Activated CD4-positive, alpha-beta memory T cell treated with anti-CD3 and anti-CD28 coated beads for 36 hours (primary cell): ENCODE data around the gene NUP205. TPM values are rescaled to one million over a fixed set of nuclear protein-coding genes. Genes with fewer than 3 reads are reported as not detected.

Experiments used
- CTCF ChIA-PET: fragments of 350-600 bp; sonication (Branson Sonifier 250); formaldehyde crosslinking; loops from one replicate; lab custom pipeline; 2021; ENCODE audit warnings: antibody characterized with exemption, inconsistent platforms; lab: Charles Lee
- POLR2A ChIA-PET: fragments of 350-600 bp; sonication (Branson Sonifier 250); formaldehyde crosslinking; loops from one replicate; lab custom pipeline; 2021; ENCODE audit warnings: antibody characterized with exemption; lab: Charles Lee
- DNase-seq: peaks from one replicate; pipeline ENCODE4 v3.0.0-alpha.2; 2020
- H3K27ac Mint-ChIP-seq: one replicate; pipeline ENCODE4 v1.8.0; 2021; ENCODE audit warnings: mixed read lengths
- H3K27me3 Mint-ChIP-seq: one replicate; pipeline ENCODE4 v1.8.0; 2021; ENCODE audit warnings: mixed read lengths
- H3K36me3 Mint-ChIP-seq: one replicate; pipeline ENCODE4 v1.8.0; 2021; ENCODE audit warnings: mixed read lengths
- H3K4me1 Mint-ChIP-seq: one replicate; pipeline ENCODE4 v1.8.0; 2021; ENCODE audit warnings: low read depth, mixed read lengths
- H3K4me3 Mint-ChIP-seq: one replicate; pipeline ENCODE4 v1.8.0; 2021; ENCODE audit warnings: mild to moderate bottlenecking, mixed read lengths
- H3K9me3 Mint-ChIP-seq: one replicate; pipeline ENCODE4 v1.8.0; 2021; ENCODE audit warnings: mixed read lengths
- intact Hi-C: fragments of 100-400 bp; cut with micrococcal nuclease; formaldehyde crosslinking; loops from one replicate; pipeline ENCODE4 v1.15.1; 2023
- total RNA-seq, 2 experiments: library from RNA; stranded (reverse); gene quantifications; one replicate each; pipeline ENCODE4 v1.2.3, GENCODE V29; 2021

The NUP205 gene
- total RNA-seq, 2 experiments from 2014 or later = 126 to 132 TPM

DNA sequence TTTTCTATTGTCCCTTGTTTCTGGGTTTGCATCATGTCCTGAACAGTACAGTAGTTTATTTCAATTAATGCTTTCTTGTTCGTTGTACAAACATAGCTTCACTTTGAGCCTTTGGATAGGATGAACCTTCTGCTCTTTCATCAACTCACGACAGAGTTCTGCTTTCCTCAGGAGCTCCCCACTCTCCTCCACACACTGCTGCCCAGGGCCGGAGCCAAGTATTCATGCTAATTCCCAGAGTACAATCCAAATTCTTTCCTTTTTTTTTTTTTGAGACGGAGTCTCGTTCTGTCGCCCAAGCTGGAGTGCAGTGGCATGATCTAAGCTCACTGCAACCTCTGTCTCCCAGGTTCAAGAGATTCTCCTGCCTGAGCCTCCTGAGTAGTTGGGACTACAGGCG lies 7.5 kb upstream of the NUP205 start:
- peaks cover 4% of the 10 kb centered on the region for H3K27me3 Mint-ChIP-seq
- no peak for DNase-seq
- H3K4me1 Mint-ChIP-seq = no peaks in the 10 kb centered on the region
- no peaks in the 10 kb centered on the region for H3K36me3 Mint-ChIP-seq
- intact Hi-C loops = no loop called here
- no peak overlapping the region for H3K27ac Mint-ChIP-seq
- ChIA-PET POLR2A (no interaction called here), CTCF (no interaction called here)
- H3K4me3 Mint-ChIP-seq = no peak overlapping the region
- H3K9me3 Mint-ChIP-seq = no peaks in the 10 kb centered on the region

DNA sequence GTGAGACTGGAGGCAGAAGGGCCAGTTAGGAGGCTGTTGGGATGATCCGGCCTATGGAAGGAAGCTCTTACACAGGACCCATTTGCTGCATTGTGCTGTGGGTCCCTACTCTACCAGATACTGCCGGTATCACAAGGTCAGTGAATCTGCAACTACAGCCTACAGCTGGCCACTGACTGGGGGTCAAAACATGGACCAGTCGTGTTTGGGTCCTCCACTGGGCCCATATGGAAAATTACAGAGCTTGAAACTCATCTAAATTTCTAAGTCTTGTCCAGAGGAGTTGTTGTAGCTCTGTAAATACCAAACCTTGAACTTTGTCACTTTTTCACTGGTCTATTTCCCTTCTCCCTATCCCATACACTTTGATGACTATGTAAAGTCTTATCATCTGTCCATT lies 5.6 kb upstream of the NUP205 start:
- Mint-ChIP-seq H3K4me3 (no peak overlapping the region), H3K4me1 (no peaks in the 10 kb centered on the region), H3K9me3 (no peaks in the 10 kb centered on the region), H3K27me3 (peaks cover 4% of the 10 kb centered on the region), H3K36me3 (no peaks in the 10 kb centered on the region), H3K27ac (no peak overlapping the region)
- POLR2A ChIA-PET = no interaction called here
- intact Hi-C loops = no loop called here
- CTCF ChIA-PET = interaction anchor here (1.1 kb wide), 1 partner anchor 270 kb away, joined by 3 read pairs; no protein-coding TSS in a partner anchor
- DNase-seq = no peak

DNA sequence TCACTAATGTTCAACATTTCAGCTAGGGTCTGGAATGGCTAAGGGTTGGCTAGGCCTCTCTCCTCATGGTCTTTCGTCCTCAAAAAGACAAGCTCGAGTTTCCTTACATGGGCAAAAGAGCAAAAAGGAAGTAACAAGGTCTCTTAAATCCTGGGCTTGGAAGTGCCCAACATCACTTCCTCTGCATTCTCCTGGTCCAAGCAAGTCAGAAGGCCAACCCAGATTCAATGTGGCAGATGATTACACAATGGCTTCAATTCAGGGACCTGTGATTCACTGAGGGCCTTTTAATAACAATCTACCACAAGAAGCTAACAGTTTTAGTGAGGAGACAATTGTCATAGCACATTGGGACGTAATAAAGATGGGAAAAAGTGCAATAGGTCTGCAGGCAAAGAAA lies 4.4 kb upstream of the NUP205 start:
- ChIA-PET CTCF (no interaction called here), POLR2A (no interaction called here)
- no peak for DNase-seq
- intact Hi-C loops = no loop called here
- Mint-ChIP-seq H3K27ac (no peak overlapping the region), H3K36me3 (no peaks in the 10 kb centered on the region), H3K4me1 (no peaks in the 10 kb centered on the region), H3K9me3 (no peaks in the 10 kb centered on the region), H3K4me3 (no peak overlapping the region), H3K27me3 (no peaks in the 10 kb centered on the region)

DNA sequence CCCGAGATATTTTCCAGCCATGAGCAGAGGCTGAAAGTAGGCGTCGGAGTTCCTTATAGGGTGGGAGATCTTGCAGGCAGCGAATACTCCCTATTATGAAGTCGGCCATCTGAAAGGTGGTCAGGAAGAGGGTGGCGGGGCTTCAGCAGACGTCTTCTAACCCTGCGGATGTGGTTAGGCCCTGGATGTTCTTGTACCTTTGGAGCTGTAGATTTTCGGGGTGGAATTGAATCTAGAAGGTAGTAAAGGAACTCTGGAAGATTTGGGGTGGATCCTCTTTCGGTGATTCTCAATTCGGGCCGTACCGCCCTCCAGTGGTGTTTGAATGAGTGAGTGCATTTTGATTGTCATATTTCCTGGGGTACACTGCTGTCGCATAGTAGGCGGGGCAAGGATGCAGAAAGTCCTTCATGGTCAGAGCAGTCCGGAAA lies 635 bp downstream of the NUP205 start:
- Mint-ChIP-seq H3K4me1 (peaks cover 16% of the 10 kb centered on the region), H3K27ac (no peak overlapping the region), H3K9me3 (no peaks in the 10 kb centered on the region), H3K36me3 (no peaks in the 10 kb centered on the region), H3K27me3 (no peaks in the 10 kb centered on the region), H3K4me3 (no peak overlapping the region)
- intact Hi-C loops = loop anchor here (1.0 to 5.0 kb wide), 3 partner anchors 144 to 411 kb away; partner anchors contain the start of gene TMEM140
- ChIA-PET POLR2A (interaction anchor here (0.6 to 1.0 kb wide), 2 partner anchors 49 to 50 kb away, joined by 3 read pairs; partner anchors contain the start of gene CNOT4), CTCF (interaction anchor here (0.6 to 2.1 kb wide), 11 partner anchors 11 to 390 kb away, joined by 3 to 8 read pairs (median 3); partner anchors contain the start of gene CNOT4)
- peak; percentile 79 for DNase-seq

DNA sequence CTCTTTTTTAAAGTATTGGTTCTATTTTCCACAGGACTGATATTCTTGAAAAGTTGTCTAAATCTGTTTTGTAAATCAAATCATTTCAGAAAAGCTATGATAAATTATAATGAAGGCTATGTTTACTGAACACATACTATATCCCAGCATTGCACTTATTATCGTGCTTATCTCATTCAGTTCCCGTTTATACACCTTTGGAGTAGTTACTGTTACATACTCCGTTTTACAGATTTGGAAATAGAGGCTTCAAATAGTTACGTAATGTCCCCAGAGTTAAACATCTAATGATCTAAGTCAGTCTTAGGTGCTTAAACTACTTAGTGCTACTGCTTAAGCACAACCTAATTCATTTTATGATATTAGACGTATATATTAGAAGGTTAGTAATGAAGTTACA lies 1.2 kb downstream of the NUP205 start:
- no peak overlapping the region for H3K4me3 Mint-ChIP-seq
- intact Hi-C loops = loop anchor here (1.0 to 5.0 kb wide), 3 partner anchors 144 to 412 kb away; partner anchors contain the start of gene TMEM140
- CTCF ChIA-PET = interaction anchor here (1.0 to 2.1 kb wide), 8 partner anchors 11 to 285 kb away, joined by 3 to 8 read pairs (median 6); no protein-coding TSS in a partner anchor

DNA sequence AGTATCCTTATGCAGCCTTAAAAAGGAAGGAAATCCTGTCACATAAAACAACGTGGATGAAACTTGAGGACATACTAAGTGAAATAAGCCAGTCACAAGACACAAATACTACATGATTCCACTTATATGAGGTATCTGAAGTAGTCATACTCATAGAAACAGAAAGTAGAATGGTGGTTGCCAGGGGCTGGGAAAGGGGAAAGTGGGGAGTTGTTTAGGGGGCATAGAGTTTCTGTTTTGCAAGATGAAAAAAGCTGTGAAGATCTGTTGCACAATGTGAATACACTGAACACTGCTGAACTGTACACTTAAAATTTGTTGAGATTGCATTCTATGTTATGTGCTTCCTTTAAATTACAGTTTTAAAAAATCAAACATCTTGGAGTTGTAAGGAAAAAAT lies 2.9 kb downstream of the NUP205 start:
- H3K27ac Mint-ChIP-seq = peak overlapping the region; percentile 9
- peaks cover 25% of the 10 kb centered on the region for H3K4me1 Mint-ChIP-seq
- H3K9me3 Mint-ChIP-seq = no peaks in the 10 kb centered on the region
- H3K4me3 Mint-ChIP-seq = no peak overlapping the region
- ChIA-PET CTCF (interaction anchor here (1.0 kb wide), 1 partner anchor 286 kb away, joined by 4 read pairs; no protein-coding TSS in a partner anchor), POLR2A (no interaction called here)
- no peaks in the 10 kb centered on the region for H3K27me3 Mint-ChIP-seq
- no peak for DNase-seq
- intact Hi-C loops = no loop called here
- H3K36me3 Mint-ChIP-seq = no peaks in the 10 kb centered on the region

More for the DNA sequence above, 1.2 kb downstream of the NUP205 start:
- no peak for DNase-seq
- peaks cover 18% of the 10 kb centered on the region for H3K4me1 Mint-ChIP-seq
- no peaks in the 10 kb centered on the region for H3K9me3 Mint-ChIP-seq
- no peaks in the 10 kb centered on the region for H3K27me3 Mint-ChIP-seq
- no peaks in the 10 kb centered on the region for H3K36me3 Mint-ChIP-seq
- POLR2A ChIA-PET = interaction anchor here (0.6 to 1.0 kb wide), 2 partner anchors 49 to 51 kb away, joined by 3 read pairs; partner anchors contain the start of gene CNOT4
- no peak overlapping the region for H3K27ac Mint-ChIP-seq

DNA sequence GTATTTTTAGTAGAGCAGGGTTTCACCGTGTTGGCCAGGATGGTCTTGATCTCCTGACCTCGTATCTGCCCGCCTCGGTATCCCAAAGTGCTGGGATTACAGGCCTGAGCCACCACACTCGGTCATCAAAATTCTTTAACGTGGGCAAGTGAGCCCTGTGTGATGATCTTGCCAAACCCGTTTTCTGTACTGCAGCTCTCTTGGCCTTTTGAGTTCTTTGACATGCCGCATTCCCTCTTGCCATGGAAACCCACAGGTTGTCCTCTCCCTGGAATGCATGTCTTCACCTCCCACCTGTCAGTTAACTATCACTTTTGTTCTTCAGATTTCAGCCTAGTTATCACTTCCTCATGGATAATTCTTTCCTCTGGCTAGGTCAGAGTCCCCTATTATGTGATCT lies 5.0 kb downstream of the NUP205 start:
- ChIA-PET POLR2A (no interaction called here), CTCF (no interaction called here)
- Mint-ChIP-seq H3K27me3 (no peaks in the 10 kb centered on the region), H3K4me1 (peaks cover 26% of the 10 kb centered on the region), H3K4me3 (no peak overlapping the region), H3K9me3 (no peaks in the 10 kb centered on the region), H3K27ac (no peak overlapping the region), H3K36me3 (peaks cover 6% of the 10 kb centered on the region)
- DNase-seq = no peak
- intact Hi-C loops = no loop called here

DNA sequence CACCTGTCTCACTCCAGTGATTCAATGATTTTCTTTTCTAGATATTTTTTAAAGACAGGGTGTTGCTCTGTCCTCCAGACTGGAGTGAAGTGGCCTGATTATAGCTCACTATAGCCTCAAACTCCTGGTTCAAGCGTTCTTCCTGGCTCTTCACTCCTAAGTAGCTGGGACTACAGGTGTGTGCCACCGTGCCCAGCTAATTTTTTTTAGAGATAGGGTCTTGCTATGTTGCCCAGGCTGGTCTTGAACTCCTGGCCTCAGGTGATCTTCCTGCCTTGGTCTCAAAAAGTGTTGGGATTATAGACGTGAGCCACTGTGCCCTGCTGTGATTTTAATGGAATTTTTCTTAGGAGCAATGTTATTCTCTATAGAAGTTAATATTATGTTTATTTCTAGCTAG lies 14.1 kb downstream of the NUP205 start:
- peaks cover 14% of the 10 kb centered on the region for H3K4me1 Mint-ChIP-seq
- intact Hi-C loops = no loop called here
- H3K4me3 Mint-ChIP-seq = no peak overlapping the region
- no peaks in the 10 kb centered on the region for H3K27me3 Mint-ChIP-seq
- ChIA-PET CTCF (interaction anchor here (0.6 to 1.7 kb wide), 3 partner anchors 291 to 297 kb away, joined by 3 to 7 read pairs (median 5); no protein-coding TSS in a partner anchor), POLR2A (no interaction called here)
- H3K36me3 Mint-ChIP-seq = peaks cover 36% of the 10 kb centered on the region
- H3K9me3 Mint-ChIP-seq = no peaks in the 10 kb centered on the region
- DNase-seq = no peak
- H3K27ac Mint-ChIP-seq = no peak overlapping the region

DNA sequence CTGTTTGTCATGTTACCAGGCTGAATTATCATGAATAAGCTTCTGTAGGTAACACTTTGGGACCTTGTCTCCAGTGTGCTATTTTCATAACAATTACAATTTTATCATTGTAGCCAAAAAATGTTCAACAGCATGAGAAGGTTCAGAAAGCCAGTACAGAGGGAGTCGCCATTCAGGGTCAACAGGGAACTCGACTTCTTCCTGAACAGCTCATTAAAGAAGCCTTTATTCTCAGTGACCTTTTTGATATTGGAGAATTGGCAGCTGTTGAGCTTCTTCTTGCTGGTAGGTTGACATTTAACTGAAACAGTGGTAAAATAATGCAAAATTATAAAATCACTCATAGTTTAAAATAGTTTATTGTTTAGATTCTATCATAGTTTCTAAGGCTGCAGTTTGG lies 15.8 kb downstream of the NUP205 start:
- Mint-ChIP-seq H3K27me3 (no peaks in the 10 kb centered on the region), H3K27ac (no peak overlapping the region), H3K4me3 (no peak overlapping the region), H3K9me3 (no peaks in the 10 kb centered on the region), H3K36me3 (peaks cover 46% of the 10 kb centered on the region), H3K4me1 (peaks cover 13% of the 10 kb centered on the region)
- intact Hi-C loops = no loop called here
- no peak for DNase-seq
- ChIA-PET CTCF (interaction anchor here (1.0 to 1.6 kb wide), 2 partner anchors 163 to 293 kb away, joined by 3 to 5 read pairs; no protein-coding TSS in a partner anchor), POLR2A (no interaction called here)

DNA sequence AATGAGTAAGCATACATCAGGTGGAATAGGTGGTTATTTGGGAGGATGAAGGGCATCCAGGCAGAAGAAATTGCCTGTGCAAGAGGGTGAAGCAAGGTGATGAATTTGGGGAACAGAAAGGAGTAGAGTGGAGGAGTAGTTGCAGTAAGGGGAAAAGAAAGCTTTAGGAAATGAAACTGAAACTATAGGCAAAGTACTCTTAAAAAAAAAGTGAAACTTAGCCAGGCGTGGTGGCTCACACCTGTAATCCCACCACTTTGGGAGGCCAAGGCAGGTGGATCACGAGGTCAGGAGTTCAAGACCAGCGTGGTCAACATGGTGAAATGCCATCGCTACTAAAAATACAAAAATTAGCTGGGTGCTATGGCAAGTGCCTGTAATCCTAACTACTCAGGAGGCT lies 17.6 kb downstream of the NUP205 start:
- peaks cover 54% of the 10 kb centered on the region for H3K36me3 Mint-ChIP-seq
- peak overlapping the region; percentile 61 for H3K27ac Mint-ChIP-seq
- no peak for DNase-seq
- H3K27me3 Mint-ChIP-seq = no peaks in the 10 kb centered on the region
- H3K4me1 Mint-ChIP-seq = peaks cover 9% of the 10 kb centered on the region
- ChIA-PET CTCF (interaction anchor here (1.4 to 3.4 kb wide), 2 partner anchors 70 to 301 kb away, joined by 3 to 13 read pairs; no protein-coding TSS in a partner anchor), POLR2A (no interaction called here)
- intact Hi-C loops = no loop called here
- no peak overlapping the region for H3K4me3 Mint-ChIP-seq
- H3K9me3 Mint-ChIP-seq = no peaks in the 10 kb centered on the region

DNA sequence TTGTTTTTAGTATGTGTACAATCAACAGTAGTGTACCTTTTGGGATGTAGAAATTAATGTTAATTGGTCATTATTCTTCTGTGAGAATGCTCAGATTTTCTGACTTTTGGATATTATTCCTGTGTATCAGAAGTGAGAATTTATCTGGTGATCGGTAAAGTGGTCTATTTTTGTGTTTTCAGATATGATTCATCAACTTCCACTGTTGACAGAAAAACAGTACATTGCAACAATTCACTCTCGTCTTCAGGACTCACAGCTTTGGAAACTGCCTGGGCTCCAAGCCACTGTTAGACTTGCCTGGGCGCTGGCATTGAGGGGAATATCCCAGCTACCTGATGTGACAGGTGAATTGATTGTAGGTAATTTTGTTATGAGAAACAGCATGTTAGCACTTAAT lies 20.9 kb downstream of the NUP205 start:
- Mint-ChIP-seq H3K27ac (no peak overlapping the region), H3K27me3 (no peaks in the 10 kb centered on the region), H3K9me3 (no peaks in the 10 kb centered on the region), H3K36me3 (peaks cover 55% of the 10 kb centered on the region), H3K4me3 (no peak overlapping the region), H3K4me1 (peaks cover 9% of the 10 kb centered on the region)
- CTCF ChIA-PET = interaction anchor here (1.7 to 3.4 kb wide), 2 partner anchors 67 to 304 kb away, joined by 4 to 13 read pairs; no protein-coding TSS in a partner anchor
- intact Hi-C loops = no loop called here
- POLR2A ChIA-PET = no interaction called here
- DNase-seq = no peak

DNA sequence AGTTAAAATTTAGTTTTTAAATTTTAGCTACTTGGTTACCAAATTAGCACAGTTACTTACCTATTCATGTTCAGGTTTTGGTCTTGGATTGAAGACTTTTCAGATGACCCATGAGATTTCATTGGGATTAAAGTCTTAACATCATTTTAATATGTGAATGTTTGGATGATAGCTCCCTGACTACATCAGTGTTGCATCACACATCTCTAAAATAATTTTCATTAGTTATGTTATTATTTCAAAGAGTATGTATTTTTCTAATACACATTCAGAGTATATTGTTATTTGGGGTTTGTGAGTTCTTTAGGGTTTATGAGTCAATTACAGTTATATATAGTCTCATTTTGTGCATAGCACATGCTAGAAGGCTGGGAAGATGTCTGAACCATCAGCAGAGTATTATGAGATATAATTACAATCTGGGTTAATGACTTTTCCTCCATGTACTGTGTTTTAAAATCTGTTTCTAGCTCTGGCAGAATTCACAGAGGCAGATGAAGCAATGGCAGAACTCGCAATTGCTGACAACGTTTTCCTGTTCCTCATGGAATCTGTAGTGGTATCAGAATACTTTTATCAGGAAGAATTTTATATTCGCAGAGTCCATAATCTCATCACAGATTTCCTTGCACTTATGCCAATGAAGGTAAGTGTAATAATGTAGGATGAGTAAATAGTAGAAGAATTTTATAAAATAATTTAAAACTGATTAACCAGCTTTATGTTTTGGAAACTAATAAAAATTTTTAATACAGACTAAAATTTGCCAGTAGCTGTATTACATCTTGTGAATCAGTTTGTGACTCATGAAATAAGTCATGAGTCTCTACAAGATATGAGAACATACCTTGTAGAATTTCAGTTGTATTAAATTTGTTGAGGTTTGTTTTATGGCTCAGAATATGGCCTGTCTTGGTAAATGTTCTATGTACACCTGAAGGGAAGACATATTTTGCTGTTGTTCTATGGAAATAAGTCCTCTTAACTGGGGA lies 26.9 kb downstream of the NUP205 start:
- no peak for DNase-seq
- H3K4me3 Mint-ChIP-seq = no peak overlapping the region
- H3K9me3 Mint-ChIP-seq = no peaks in the 10 kb centered on the region
- H3K36me3 Mint-ChIP-seq = peaks cover 42% of the 10 kb centered on the region
- no peak overlapping the region for H3K27ac Mint-ChIP-seq
- H3K27me3 Mint-ChIP-seq = no peaks in the 10 kb centered on the region
- ChIA-PET CTCF (interaction anchor here (1.2 to 1.5 kb wide), 3 partner anchors 36 to 303 kb away, joined by 3 to 6 read pairs (median 4); no protein-coding TSS in a partner anchor), POLR2A (no interaction called here)
- intact Hi-C loops = no loop called here
- no peaks in the 10 kb centered on the region for H3K4me1 Mint-ChIP-seq
